SH-SY5Y (cell line): ENCODE data around the gene SREBF1.

ENCODE experiments used
- GATA2 ChIP-seq: IDR thresholded peaks from 2 replicates; pipeline ENCODE4 v1.6.1; 2011; ENCODE audit warnings: mild to moderate bottlenecking, low read depth, low read length
- GATA3 ChIP-seq: IDR thresholded peaks from 2 replicates; pipeline ENCODE4 v1.6.1; 2011; ENCODE audit warnings: low read depth, mild to moderate bottlenecking, low read length, moderate library complexity

DNA sequence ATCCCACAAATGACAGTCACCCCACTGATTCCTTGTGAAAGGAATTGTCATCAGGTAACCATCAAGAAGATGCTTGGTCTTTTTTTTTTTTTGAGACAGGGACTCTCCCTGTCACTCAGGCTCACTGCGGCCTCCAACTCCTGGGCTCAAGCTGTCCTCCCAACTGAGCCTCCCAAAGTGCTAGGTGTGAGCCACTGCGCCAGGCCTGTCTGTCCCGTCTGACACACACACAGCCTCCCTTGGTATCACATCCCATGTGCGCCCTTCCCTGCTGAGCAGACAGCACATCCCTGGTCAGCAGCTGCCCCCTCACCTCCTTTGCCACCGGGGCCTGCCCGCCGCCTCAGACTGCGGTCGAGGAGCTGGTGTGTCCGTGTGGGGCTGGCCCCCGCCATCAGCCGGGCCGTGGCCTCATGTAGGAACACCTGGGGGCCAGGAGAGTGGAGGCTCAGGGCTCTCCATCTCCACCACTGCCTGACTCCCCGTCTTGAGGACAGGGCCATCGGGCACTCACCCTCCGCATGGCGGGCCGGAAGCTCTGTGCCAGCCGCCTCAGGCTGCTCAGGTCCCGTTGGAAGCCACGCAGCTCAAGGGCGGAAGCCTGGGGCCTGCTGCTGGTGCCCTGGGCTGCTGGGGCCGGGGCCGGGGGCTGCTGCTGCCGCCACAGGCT lies 23.6 kb downstream of the SREBF1 start:
- TF ChIP-seq GATA3 (no peak), GATA2 (no peak)
